GM12891 (cell line): ENCODE results near the gene TPR.

Experiments used
- POLR2AphosphoS5 ChIP-seq: IDR thresholded peaks from 2 replicates; pipeline ENCODE4 v1.6.1; 2011; ENCODE audit warnings: low read depth, low read length, control low read depth
- TAF1 ChIP-seq: IDR thresholded peaks from 2 replicates; pipeline ENCODE4 v1.6.1; 2011; ENCODE audit warnings: low read depth, low read length, control low read depth

GRCh38 chr1:186330758-186331157, 44.3 kb downstream of the TPR start:
- no peak for TF ChIP-seq POLR2AphosphoS5
- TF ChIP-seq TAF1 = no peak
